ENCODE results near the gene CLEC4A. TPM values are rescaled to one million over a fixed set of nuclear protein-coding genes. Genes with fewer than 3 reads are reported as not detected.
"Not testable (repeated sequence)": the region's sequence is repeated elsewhere in the genome, so short reads cannot be mapped to it uniquely, and the experiment has no call there.

Gene CLEC4A
- total RNA-seq, 4 donors from 2014 or later = 0.62 to 11.6 (median 2.4) TPM

- DNase-seq (ENCODE audit: low spot score in 2 of 2); intact Hi-C loops (cut with DNase I; ENCODE audit: low total_unique reads); H3K4me3 ChIP-seq (ENCODE audit: low read depth, poor library complexity, severe bottlenecking): not testable (repeated sequence)
- 90% methylated on average over 2 of the region's 28 CpGs; no CpG with 5 or more reads in 1 of the 2 donors for WGBS, 2 donors
Observed at GRCh38 chr12:8184206-8184605, 60.8 kb downstream of the CLEC4A start.

GRCh38 chr12:8188088-8188487 lies 64.7 kb downstream of the CLEC4A start:
- WGBS, 2 donors = 82 to 88% methylated on average over 2 of the region's 2 CpGs
- H3K4me3 ChIP-seq (ENCODE audit: low read depth, poor library complexity, severe bottlenecking); intact Hi-C loops (cut with DNase I; ENCODE audit: low total_unique reads); DNase-seq (ENCODE audit: low spot score in 2 of 2): not testable (repeated sequence)

Other genes with a start within 250 kb of the CLEC4A start
- 10 to 100 TPM in 2 of 4 donors, 1 to 10 TPM in 2; 6.8 to 38.7 (median 11.3) TPM for gene SLC2A3, start 187.4 kb upstream of the CLEC4A start, total RNA-seq
- gene FOXJ2, start 90.9 kb upstream of the CLEC4A start, total RNA-seq = 10 to 100 TPM; 19.4 to 27.2 (median 23.5) TPM
- 1 to 10 TPM; 1.4 to 5.5 (median 3.4) TPM for gene C3AR1, start 57.3 kb upstream of the CLEC4A start, total RNA-seq
- gene NECAP1, start 41.3 kb upstream of the CLEC4A start, total RNA-seq = 10 to 100 TPM; 30.8 to 41.2 (median 37.2) TPM
- not detected for gene ZNF705A, start 33.4 kb downstream of the CLEC4A start, total RNA-seq
- gene FAM90A1, start 104.0 kb downstream of the CLEC4A start, total RNA-seq = under 1 TPM in 2 of 4 donors, not detected in 2; 0.10 to 0.23 TPM